Left lung (tissue), 10 donors: ENCODE measurements around the gene RYK. TPM values are rescaled to one million over a fixed set of nuclear protein-coding genes. Genes with fewer than 3 reads are reported as not detected.

Source experiments
- ATAC-seq: fragments of 200-7000 bp; cut with Tn5 transposase; one replicate; pipeline ENCODE4 v1.9.1; 2020; ENCODE audit warnings: moderate library complexity
- DNase-seq, 4 donors: peaks; one replicate each; pipeline ENCODE4 v3.0.0-alpha.2; 2013 to 2020
- H3K27ac ChIP-seq, 2 donors: fragments of 200-600 bp; sonication (generic) in 1 of 2; one replicate each; pipeline versions ENCODE4 v1.5.0 to v1.8.0; 2020 to 2021
- H3K27me3 ChIP-seq, 2 donors: fragments of 200-600 bp; sonication (generic) in 1 of 2; one replicate each; pipeline versions ENCODE4 v1.5.0 to v1.8.0; 2020 to 2021
- H3K36me3 ChIP-seq, 2 donors: fragments of 200-600 bp; sonication (generic) in 1 of 2; one replicate each; pipeline versions ENCODE4 v1.5.0 to v1.8.0; 2020 to 2021
- H3K4me1 ChIP-seq, 2 donors: fragments of 200-600 bp; one replicate each; pipeline ENCODE4 v1.8.0; 2021
- H3K4me3 ChIP-seq, 2 donors: fragments of 200-600 bp; sonication (generic) in 1 of 2; one replicate each; pipeline versions ENCODE4 v1.5.0 to v1.8.0; 2020 to 2021; ENCODE audit warnings: mild to moderate bottlenecking in 1 of 2
- H3K9me3 ChIP-seq, 2 donors: fragments of 200-600 bp; sonication (generic) in 1 of 2; one replicate each; pipeline versions ENCODE4 v1.5.0 to v1.8.0; 2020 to 2021
- intact Hi-C, 2 donors: fragments of 100-400 bp; cut with DNase I; formaldehyde crosslinking; loops; one replicate each; pipeline versions ENCODE4 v1.11.2 to v1.14.2; 2022
- polyA plus RNA-seq, 6 donors: library from polyadenylated mRNA; unstranded; fragments of 120-200 nt; gene quantifications; one replicate each; pipeline ENCODE4 v1.2.1, GENCODE V29; 2013; ENCODE audit not compliant: insufficient read length in 6 of 6
- total RNA-seq, 2 donors: library from RNA; stranded (reverse); fragmentation: NEBNext Ultra II Directional; extraction: Animal tissue kit (Norgen Biotek cat#: 25700); gene quantifications; one replicate each; pipeline ENCODE4 v1.2.1, GENCODE V29; 2021
- TF ChIP-seq, protein P1 (sequence below), 2 donors: fragments of 200-600 bp; sonication (generic) in 1 of 2; IDR thresholded peaks; one replicate each; pipeline versions ENCODE4 v1.5.0 to v1.8.0; 2021; ENCODE audit warnings: antibody characterized with exemption in 2 of 2
- donor health status: DM: no; HTN: yes; CAD: no.
- donor health status: DM: no; HTN: no; CAD: no.

RYK gene
- total and polyA plus RNA-seq, 8 donors, result 44.1 to 146 (median 125) TPM

DNA sequence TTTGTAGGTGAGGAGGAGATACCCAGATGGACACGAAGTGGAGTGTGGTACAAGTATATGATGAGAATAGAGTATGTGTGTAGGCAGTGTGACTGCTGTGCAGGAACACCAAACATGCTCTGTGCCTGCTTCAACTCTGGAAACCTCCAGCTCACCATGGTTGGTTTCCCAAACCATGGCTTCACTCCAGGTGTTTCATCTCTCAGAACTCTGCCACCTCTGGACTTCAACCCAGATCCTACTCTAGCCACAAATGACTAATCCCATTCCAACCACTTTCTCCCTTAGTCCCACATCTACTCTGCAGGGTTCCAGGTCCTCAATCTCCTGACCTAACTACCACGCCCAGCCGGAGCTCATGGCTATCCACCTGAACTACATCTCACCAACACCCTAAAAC lies 102.1 kb downstream of the RYK start:
- DNase-seq (no peak), ATAC-seq (no peak)
- intact Hi-C loops, result no loop called here
- H3K4me1 ChIP-seq, result peaks cover 0 to 11% of the 10 kb centered on the region in 2 donors
- TF ChIP-seq, protein P1, sequence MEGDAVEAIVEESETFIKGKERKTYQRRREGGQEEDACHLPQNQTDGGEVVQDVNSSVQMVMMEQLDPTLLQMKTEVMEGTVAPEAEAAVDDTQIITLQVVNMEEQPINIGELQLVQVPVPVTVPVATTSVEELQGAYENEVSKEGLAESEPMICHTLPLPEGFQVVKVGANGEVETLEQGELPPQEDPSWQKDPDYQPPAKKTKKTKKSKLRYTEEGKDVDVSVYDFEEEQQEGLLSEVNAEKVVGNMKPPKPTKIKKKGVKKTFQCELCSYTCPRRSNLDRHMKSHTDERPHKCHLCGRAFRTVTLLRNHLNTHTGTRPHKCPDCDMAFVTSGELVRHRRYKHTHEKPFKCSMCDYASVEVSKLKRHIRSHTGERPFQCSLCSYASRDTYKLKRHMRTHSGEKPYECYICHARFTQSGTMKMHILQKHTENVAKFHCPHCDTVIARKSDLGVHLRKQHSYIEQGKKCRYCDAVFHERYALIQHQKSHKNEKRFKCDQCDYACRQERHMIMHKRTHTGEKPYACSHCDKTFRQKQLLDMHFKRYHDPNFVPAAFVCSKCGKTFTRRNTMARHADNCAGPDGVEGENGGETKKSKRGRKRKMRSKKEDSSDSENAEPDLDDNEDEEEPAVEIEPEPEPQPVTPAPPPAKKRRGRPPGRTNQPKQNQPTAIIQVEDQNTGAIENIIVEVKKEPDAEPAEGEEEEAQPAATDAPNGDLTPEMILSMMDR (IDR thresholded peaks at IDR 0.05), result no peak
- H3K27me3 ChIP-seq, result no peaks in the 10 kb centered on the region
- H3K9me3 ChIP-seq, result no peaks in the 10 kb centered on the region
- peaks cover 0 to 1% of the 10 kb centered on the region in 2 donors for H3K36me3 ChIP-seq
- H3K4me3 ChIP-seq, result no peak overlapping the region
- no peak overlapping the region for H3K27ac ChIP-seq

DNA sequence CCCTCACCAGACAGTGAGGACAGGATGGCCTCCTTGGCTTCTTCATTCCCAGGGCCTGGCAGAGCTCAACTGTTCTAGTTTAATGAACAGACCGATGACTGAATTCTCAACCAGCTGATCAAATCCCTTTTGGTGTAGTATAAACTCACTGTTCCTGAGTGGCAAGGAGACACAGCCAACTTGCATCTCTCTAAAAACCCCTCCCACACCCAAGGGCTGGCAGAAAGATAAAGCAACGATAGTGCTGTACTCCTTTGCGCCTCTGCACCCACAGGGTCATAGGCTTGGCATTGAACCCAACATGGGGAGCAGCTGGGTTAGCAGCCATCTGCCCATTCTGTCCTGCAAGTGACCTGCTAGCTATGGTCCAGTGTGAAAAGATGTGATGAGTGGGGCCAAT lies 103.2 kb downstream of the RYK start:
- no peak overlapping the region for H3K27ac ChIP-seq
- DNase-seq (no peak), ATAC-seq (no peak)
- no peaks in the 10 kb centered on the region for H3K36me3 ChIP-seq
- H3K4me3 ChIP-seq, result no peak overlapping the region
- H3K27me3 ChIP-seq, result no peaks in the 10 kb centered on the region
- TF ChIP-seq, protein P1 (IDR thresholded peaks at IDR 0.05), result no peak
- intact Hi-C loops, result no loop called here
- H3K4me1 ChIP-seq, result peaks cover 0 to 11% of the 10 kb centered on the region in 2 donors
- no peaks in the 10 kb centered on the region for H3K9me3 ChIP-seq

DNA sequence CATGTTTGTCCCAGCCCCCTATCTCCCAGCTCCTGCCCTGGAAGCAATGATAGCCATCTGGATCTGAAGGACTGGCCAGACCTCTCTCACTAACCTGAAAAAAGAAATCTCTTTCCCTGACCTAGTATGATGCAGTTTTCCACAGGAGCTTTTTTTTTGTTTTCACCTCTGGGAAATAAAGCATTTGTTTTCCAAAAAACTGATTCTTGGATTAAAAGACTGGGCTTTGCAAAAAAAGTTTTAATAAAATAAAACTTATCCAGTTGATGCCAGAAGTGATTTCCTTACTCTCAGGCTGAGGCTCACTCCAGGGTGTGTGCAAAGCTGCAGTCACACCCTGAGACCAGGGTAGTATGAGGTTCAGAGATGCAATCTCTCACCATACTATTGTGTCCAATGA lies 104.0 kb downstream of the RYK start:
- Histone ChIP-seq H3K4me1 (peaks cover 0 to 11% of the 10 kb centered on the region in 2 donors), H3K9me3 (no peaks in the 10 kb centered on the region), H3K27me3 (no peaks in the 10 kb centered on the region), H3K36me3 (no peaks in the 10 kb centered on the region), H3K27ac (no peak overlapping the region), H3K4me3 (no peak overlapping the region)
- ATAC-seq (no peak), DNase-seq (no peak)
- TF ChIP-seq, protein P1 (IDR thresholded peaks at IDR 0.05), result no peak
- intact Hi-C loops, result no loop called here

DNA sequence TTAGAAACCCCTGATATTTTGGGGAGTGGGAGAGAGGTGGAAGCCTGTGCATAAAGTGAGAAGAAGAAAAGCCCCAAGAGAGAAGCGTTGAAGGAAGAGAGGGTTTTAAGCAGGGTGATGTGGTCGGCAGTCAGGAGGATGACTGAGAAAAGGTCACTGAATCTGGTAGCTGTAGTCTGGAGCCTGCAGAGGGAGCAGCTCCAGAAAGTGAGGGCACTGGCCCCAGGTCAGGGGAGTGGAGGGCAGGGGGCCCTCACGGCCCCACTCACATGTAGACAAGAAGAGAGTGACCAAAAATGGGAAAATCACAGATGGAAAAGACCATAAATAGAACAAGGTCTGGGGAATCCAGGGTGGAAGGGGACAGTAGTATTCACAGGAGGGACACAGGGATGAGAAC lies 105.5 kb downstream of the RYK start:
- H3K9me3 ChIP-seq, result peaks cover 0 to 5% of the 10 kb centered on the region in 2 donors
- DNase-seq (no peak), ATAC-seq (no peak)
- H3K27ac ChIP-seq, result no peak overlapping the region
- no peak overlapping the region for H3K4me3 ChIP-seq
- H3K36me3 ChIP-seq, result peaks cover 0 to 7% of the 10 kb centered on the region in 2 donors
- H3K27me3 ChIP-seq, result no peaks in the 10 kb centered on the region
- TF ChIP-seq, protein P1 (IDR thresholded peaks at IDR 0.05), result no peak
- intact Hi-C loops, result no loop called here
- peaks cover 0 to 9% of the 10 kb centered on the region in 2 donors for H3K4me1 ChIP-seq

DNA sequence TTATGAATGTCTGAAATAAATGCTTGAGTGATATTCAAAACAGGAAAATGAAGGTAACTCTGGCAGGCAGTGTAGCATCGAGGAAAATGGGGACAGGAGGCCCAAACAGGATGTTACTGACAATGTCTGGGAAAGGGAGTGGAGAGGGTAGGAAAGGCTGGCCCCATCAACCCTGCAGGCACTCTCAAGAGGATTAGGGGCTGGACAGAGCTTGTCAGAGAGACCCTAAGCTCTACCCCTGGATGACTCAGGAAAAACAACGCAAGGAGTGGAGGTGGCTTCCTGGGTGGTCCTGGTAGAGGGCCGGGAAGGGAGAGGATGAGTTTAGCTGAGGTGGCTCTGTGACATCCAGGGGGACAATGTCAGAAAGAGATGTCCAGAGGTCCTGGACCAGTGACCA lies 106.0 kb downstream of the RYK start:
- Histone ChIP-seq H3K4me3 (no peak overlapping the region), H3K27me3 (no peaks in the 10 kb centered on the region), H3K9me3 (peaks cover 0 to 5% of the 10 kb centered on the region in 2 donors), H3K27ac (peak overlapping the region in 1 of 2 donors; percentile 28), H3K4me1 (peaks cover 0 to 6% of the 10 kb centered on the region in 2 donors), H3K36me3 (peaks cover 0 to 10% of the 10 kb centered on the region in 2 donors)
- intact Hi-C loops, result no loop called here
- no peak for DNase-seq
- ATAC-seq, result no peak
- TF ChIP-seq, protein P1 (IDR thresholded peaks at IDR 0.05), result no peak
